CD4-positive, alpha-beta T cell (primary cell): ENCODE measurements around the gene TUBB4B. TPM values are rescaled to one million over a fixed set of nuclear protein-coding genes. Genes with fewer than 3 reads are reported as not detected.

Experiments used
- ATAC-seq: fragments of 200-7000 bp; cut with Tn5 transposase; one replicate; pipeline ENCODE4 v1.10.0; 2022; ENCODE audit warnings: mild to moderate bottlenecking; ENCODE audit not compliant: poor library complexity
- CTCF ChIA-PET: fragments of 350-600 bp; sonication (Branson Sonifier 250); formaldehyde crosslinking; loops from one replicate; lab custom pipeline; 2021; ENCODE audit warnings: antibody characterized with exemption, inconsistent platforms; lab: Charles Lee
- POLR2A ChIA-PET: fragments of 350-600 bp; sonication (Branson Sonifier 250); formaldehyde crosslinking; loops from one replicate; lab custom pipeline; 2021; ENCODE audit warnings: antibody characterized with exemption, inconsistent platforms; lab: Charles Lee
- DNase-seq, 14 experiments: peaks; one replicate each; pipeline ENCODE4 v3.0.0-alpha.2; 2013 to 2020; ENCODE audit warnings: mixed read lengths in 2 of 14
- H3K27ac ChIP-seq, 2 donors: one replicate each; pipeline versions ENCODE4 v1.5.1 to v1.7.0; 2013; ENCODE audit warnings: low read length in 2 of 2, low read depth in 1 of 2, mild to moderate bottlenecking in 1 of 2
- H3K27me3 ChIP-seq, 2 experiments: 1 replicate in 1 of 2; 2 replicates in 1 of 2; pipeline versions ENCODE4 v1.6.1 to v1.7.0; 2013; ENCODE audit warnings: low read length in 2 of 2, control low read depth in 1 of 2, mild to moderate bottlenecking in 1 of 2, moderate library complexity in 1 of 2; ENCODE audit not compliant: insufficient read depth in 2 of 2, control insufficient read depth in 1 of 2
- H3K36me3 ChIP-seq: one replicate; pipeline ENCODE4 v1.6.1; 2013; ENCODE audit warnings: low read length, control low read depth; ENCODE audit not compliant: insufficient read depth
- H3K4me1 ChIP-seq: one replicate; pipeline ENCODE4 v1.6.1; 2013; ENCODE audit warnings: low read length, control low read depth; ENCODE audit not compliant: insufficient read depth
- H3K4me3 ChIP-seq: one replicate; pipeline ENCODE4 v1.5.1; 2013; ENCODE audit warnings: mild to moderate bottlenecking, low read length, moderate library complexity
- H3K9me3 ChIP-seq, 2 experiments: 1 replicate in 1 of 2; 2 replicates in 1 of 2; pipeline versions ENCODE4 v1.6.1 to v1.7.0; 2013; ENCODE audit warnings: low read length in 2 of 2, mild to moderate bottlenecking in 2 of 2, control low read depth in 1 of 2, moderate library complexity in 1 of 2; ENCODE audit not compliant: control insufficient read depth in 1 of 2, insufficient read depth in 1 of 2
- H3K27ac Mint-ChIP-seq: one replicate; pipeline ENCODE4 v1.8.0; 2020; ENCODE audit warnings: mixed read lengths
- H3K27me3 Mint-ChIP-seq: one replicate; pipeline ENCODE4 v1.8.0; 2021; ENCODE audit warnings: mixed read lengths
- H3K36me3 Mint-ChIP-seq: one replicate; pipeline ENCODE4 v1.8.0; 2021; ENCODE audit warnings: low read depth, mixed read lengths
- H3K4me1 Mint-ChIP-seq: one replicate; pipeline ENCODE4 v1.8.0; 2021; ENCODE audit warnings: low read depth, mixed read lengths
- H3K4me3 Mint-ChIP-seq: one replicate; pipeline ENCODE4 v1.8.0; 2020; ENCODE audit warnings: mild to moderate bottlenecking, mixed read lengths
- H3K9me3 Mint-ChIP-seq: one replicate; pipeline ENCODE4 v1.8.0; 2020; ENCODE audit warnings: mixed read lengths
- CTCF ChIP-seq: fragments of 200-600 bp; IDR thresholded peaks from one replicate; pipeline ENCODE4 v1.8.0; 2022; ENCODE audit warnings: antibody characterized with exemption, mild to moderate bottlenecking
- intact Hi-C, 2 experiments: fragments of 100-400 bp; cut with DNase I in 1 of 2; cut with micrococcal nuclease in 1 of 2; formaldehyde crosslinking; loops; one replicate each; pipeline versions ENCODE4 v1.15.1 to v1.9.0; 2023 to 2025; cut with DNase I, micrococcal nuclease
- total RNA-seq, 174 experiments: library from RNA in 2 of 174; stranded (reverse) in 2 of 174; gene quantifications; one replicate each; pipeline ENCODE4 v1.2.3 and lab custom pipeline; 2021 to 2026

The TUBB4B gene
- total RNA-seq, 2 experiments from 2014 or later: 93.8 to 98.2 TPM

GRCh38 chr9:137264067-137264466 lies 23.0 kb downstream of the TUBB4B start:
- H3K36me3 Mint-ChIP-seq: peaks cover 42% of the 10 kb centered on the region
- H3K9me3 Mint-ChIP-seq: no peaks in the 10 kb centered on the region
- CTCF ChIA-PET: no interaction called here
- no peak overlapping the region for H3K4me3 Mint-ChIP-seq
- no peak overlapping the region for H3K27ac Mint-ChIP-seq
- H3K27me3 Mint-ChIP-seq: no peaks in the 10 kb centered on the region
- intact Hi-C loops: no loop called here
- no peaks in the 10 kb centered on the region for H3K4me1 Mint-ChIP-seq
- H3K4me1 ChIP-seq: no peaks in the 10 kb centered on the region
- DNase-seq (no peak), ATAC-seq (no peak)
- no peaks in the 10 kb centered on the region for H3K27me3 ChIP-seq
- no peak overlapping the region for H3K4me3 ChIP-seq
- no peak overlapping the region for H3K27ac ChIP-seq
- H3K9me3 ChIP-seq: no peaks in the 10 kb centered on the region
- POLR2A ChIA-PET: no interaction called here
- TF ChIP-seq CTCF: no peak
- H3K36me3 ChIP-seq: peaks cover 44% of the 10 kb centered on the region

DNA sequence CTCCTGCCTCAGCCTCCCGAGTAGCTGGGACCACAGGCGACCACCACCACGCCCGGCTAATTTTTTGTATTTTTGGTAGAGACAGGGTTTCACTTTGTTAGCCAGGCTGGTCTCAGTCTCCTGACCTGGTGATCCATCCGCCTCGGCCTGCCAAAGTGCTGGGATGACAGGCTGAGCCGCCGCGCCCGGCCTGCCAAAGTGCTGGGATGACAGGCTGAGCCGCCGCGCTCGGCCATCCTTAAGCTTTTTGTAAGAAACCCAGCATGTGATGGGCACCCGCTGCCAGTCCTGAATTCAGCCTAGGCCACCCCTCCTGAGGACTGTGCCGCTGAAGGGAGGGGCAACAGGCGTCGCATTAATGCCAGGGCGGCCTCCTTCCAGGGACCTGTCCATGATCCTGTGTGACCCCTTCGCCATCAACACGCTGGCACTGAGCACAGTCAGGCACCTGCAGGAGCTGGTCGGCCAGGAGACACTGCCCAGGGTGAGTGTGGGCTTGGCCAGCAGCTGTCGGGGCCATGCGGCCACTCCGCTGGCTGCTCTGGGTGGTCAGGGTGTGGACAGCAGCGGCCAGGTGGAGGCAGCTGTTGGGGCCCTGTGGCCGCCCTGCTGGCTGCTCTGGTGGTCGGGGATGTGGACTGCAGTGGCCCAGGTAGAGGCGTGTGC lies 24.5 kb downstream of the TUBB4B start:
- no peak overlapping the region for H3K27ac ChIP-seq
- Mint-ChIP-seq H3K36me3 (peaks cover 48% of the 10 kb centered on the region), H3K9me3 (no peaks in the 10 kb centered on the region), H3K4me3 (no peak overlapping the region), H3K27me3 (no peaks in the 10 kb centered on the region), H3K27ac (no peak overlapping the region), H3K4me1 (no peaks in the 10 kb centered on the region)
- POLR2A ChIA-PET: interaction anchor here (0.7 to 1.3 kb wide), 2 partner anchors 10 to 12 kb away, joined by 4 to 6 read pairs; partner anchors contain the start of genes NELFB and TOR4A
- no peaks in the 10 kb centered on the region for H3K27me3 ChIP-seq
- H3K9me3 ChIP-seq: no peaks in the 10 kb centered on the region
- peaks cover 52% of the 10 kb centered on the region for H3K36me3 ChIP-seq
- no peaks in the 10 kb centered on the region for H3K4me1 ChIP-seq
- DNase-seq (peak in 1 of 14 experiments; percentile 19), ATAC-seq (no peak)
- CTCF ChIA-PET: no interaction called here
- H3K4me3 ChIP-seq: no peak overlapping the region
- TF ChIP-seq CTCF: no peak
- intact Hi-C loops: no loop called here

GRCh38 chr9:137266162-137266527 lies 25.1 kb downstream of the TUBB4B start:
- no peak overlapping the region for H3K4me3 Mint-ChIP-seq
- no peak overlapping the region for H3K4me3 ChIP-seq
- H3K36me3 ChIP-seq: peaks cover 52% of the 10 kb centered on the region
- no peaks in the 10 kb centered on the region for H3K27me3 Mint-ChIP-seq
- H3K4me1 ChIP-seq: peaks cover 5% of the 10 kb centered on the region
- POLR2A ChIA-PET: interaction anchor here (1.3 kb wide), 1 partner anchor 11 kb away, joined by 4 read pairs; the partner anchor contains the start of gene NELFB
- CTCF ChIA-PET: no interaction called here
- H3K27ac Mint-ChIP-seq: no peak overlapping the region
- no peak overlapping the region for H3K27ac ChIP-seq
- no peaks in the 10 kb centered on the region for H3K27me3 ChIP-seq
- H3K36me3 Mint-ChIP-seq: peaks cover 50% of the 10 kb centered on the region
- intact Hi-C loops: no loop called here
- no peaks in the 10 kb centered on the region for H3K9me3 Mint-ChIP-seq
- no peak for ATAC-seq
- H3K4me1 Mint-ChIP-seq: peaks cover 2% of the 10 kb centered on the region
- TF ChIP-seq CTCF: no peak
- H3K9me3 ChIP-seq: no peaks in the 10 kb centered on the region
- peak in 1 of 14 experiments; percentile 21 for DNase-seq
